ENCODE measurements around the gene CRY1. TPM values are rescaled to one million over a fixed set of nuclear protein-coding genes. Genes with fewer than 3 reads are reported as not detected.
A peak's percentile ranks its signal among the peaks of the same experiment; 100 is the strongest.
"Not testable (repeated sequence)": the region's sequence is repeated elsewhere in the genome, so short reads cannot be mapped to it uniquely, and the experiment has no call there.

Gene CRY1
- total RNA-seq, 1 donor from 2014 or later = 35.6 TPM

DNA sequence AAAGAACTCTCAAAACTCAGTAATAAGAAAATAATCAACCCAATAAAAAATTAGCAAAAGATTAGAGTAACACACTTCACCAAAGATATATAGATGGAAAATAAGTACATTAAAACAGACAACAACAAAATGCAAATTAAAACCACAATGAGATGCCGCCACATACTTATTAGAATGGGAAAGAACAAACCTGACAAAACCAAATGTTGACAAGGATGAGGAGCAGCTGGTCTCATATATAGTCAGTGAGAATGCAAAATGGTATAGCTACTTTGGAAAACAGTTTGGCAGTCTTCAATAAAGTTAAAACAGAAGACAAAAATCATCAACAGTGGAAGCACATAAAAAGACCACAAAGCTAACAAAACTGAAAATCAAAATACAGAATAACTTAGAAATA, 29.1 kb downstream of the CRY1 start:
- no peak for DNase-seq

DNA sequence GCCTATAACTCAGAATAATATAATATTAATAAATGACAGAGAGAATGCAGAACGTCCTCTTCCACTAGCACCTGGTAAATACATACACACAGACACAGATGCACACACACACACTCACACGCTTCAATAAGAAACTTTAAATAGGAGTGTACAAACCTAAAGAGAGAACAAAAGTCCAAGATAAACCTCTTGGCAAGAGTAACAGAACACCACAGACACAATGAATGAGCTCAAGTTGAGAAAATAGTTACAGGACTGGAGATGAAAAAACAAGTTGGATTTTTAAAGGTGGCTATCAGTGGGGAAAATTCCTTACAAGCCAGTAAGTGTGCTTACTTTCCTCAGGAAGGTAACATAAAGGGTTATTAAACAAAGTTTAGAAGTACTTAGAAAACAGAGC, 35.2 kb downstream of the CRY1 start:
- no peak for DNase-seq

DNA sequence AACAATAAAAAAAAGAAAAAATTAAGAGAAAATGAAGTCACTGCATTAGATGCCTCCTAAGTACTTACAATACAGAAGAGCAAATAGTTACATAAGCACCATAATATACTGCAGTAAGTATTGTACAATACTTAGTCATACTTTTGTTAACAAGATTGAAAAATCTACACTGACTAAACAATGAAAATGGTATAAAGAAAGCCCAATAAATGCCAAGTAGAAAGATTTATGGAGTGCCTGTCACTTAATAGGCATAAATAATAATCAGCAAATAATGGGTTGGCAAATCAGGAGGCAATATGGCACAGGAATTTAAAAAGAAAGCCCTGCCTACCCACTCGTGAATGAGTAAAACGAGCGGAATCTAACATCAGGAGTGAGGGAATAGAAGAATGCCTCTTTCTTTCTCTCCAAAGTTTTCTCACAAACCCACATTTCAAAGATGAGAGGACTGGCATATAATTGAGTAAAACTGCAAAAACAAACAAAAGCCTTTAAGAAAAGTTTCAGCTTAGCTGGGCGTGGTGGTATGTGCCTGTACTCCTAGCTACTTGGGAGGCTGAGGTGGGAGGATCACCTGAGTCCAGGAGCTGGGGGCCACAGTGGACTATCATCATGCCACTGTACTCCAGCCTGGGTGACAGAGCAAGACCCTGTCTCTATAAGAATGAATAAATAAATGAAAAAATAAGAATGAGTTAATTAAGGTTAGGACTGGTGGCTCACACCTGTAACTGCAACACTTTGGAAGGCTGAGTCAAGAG, 36.1 kb downstream of the CRY1 start:
- DNase-seq = no peak

DNA sequence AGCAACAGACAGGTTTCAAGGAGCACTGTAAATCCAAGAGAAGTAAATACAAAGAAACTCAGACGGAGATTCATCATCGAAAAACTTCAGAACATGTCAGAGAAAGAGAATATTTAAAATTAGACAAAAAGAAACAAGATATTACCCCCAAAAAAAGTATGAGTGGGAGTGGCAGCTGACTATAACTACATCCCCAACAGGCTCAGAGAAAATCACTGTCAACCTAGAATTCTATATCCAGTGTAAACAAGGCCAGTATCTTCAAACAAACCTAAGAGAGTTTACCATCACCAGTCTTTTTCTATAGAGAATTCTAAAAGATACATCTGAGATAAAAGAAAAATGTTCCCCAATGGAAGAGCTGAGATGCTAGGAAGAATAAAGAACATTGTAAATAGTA, 39.6 kb downstream of the CRY1 start:
- DNase-seq = no peak

DNA sequence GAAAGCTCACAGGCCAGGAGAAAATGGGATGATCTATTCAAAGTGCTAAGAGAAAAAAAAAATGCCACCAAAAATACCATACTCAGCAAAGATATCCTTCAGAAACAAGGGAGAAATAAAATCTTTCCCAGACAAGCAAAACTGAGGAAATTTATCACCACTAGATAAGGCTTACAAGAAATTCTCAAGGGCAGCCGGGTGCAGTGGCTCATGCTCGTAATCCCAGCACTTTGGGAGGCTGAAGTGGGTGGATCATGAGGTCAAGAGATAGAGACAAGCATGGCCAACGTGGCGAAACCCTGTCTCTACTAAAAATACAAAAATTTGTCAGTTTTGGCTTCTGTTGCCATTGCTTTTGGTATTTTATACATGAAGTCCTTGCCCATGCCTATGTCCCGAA, 48.2 kb downstream of the CRY1 start:
- no peak for DNase-seq

DNA sequence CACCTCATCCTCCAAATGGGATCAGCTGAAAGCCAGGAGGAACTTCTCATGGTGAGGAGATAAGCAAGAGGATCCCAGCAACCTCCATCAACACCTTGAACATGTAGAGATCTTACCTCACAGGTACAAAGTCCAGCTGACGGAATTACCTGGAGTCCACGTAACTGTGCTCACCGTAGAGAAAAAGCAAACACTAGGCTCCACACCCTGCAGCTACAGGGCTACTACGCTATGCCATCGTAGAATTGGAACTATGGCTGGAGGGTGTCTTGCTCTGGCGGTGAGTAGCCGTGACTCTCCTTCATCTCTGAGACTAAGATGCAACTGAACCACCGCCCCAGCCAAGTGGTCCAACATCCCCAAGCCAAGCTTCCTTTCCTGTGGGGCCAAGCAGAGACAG, 50.5 kb downstream of the CRY1 start:
- no peak for DNase-seq

DNA sequence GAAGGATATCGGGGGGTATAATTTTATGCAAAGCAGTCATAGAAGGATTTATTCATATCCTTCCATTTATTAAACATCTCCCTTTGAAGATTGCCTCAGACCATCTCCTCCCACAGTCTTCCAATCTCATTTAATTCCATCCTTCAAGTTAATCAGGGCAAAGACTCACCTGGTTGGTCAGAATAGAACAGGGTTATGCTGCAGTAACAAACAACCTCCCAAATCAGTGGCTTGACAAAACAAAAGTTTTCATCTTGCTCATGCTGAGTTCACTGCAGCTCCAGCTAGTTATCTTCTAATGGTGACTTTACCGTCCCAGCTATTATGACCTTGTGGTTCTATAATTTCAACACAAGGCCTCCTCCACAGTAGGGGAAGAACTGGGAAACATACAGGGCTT, 57.6 kb downstream of the CRY1 start:
- DNase-seq = no peak

DNA sequence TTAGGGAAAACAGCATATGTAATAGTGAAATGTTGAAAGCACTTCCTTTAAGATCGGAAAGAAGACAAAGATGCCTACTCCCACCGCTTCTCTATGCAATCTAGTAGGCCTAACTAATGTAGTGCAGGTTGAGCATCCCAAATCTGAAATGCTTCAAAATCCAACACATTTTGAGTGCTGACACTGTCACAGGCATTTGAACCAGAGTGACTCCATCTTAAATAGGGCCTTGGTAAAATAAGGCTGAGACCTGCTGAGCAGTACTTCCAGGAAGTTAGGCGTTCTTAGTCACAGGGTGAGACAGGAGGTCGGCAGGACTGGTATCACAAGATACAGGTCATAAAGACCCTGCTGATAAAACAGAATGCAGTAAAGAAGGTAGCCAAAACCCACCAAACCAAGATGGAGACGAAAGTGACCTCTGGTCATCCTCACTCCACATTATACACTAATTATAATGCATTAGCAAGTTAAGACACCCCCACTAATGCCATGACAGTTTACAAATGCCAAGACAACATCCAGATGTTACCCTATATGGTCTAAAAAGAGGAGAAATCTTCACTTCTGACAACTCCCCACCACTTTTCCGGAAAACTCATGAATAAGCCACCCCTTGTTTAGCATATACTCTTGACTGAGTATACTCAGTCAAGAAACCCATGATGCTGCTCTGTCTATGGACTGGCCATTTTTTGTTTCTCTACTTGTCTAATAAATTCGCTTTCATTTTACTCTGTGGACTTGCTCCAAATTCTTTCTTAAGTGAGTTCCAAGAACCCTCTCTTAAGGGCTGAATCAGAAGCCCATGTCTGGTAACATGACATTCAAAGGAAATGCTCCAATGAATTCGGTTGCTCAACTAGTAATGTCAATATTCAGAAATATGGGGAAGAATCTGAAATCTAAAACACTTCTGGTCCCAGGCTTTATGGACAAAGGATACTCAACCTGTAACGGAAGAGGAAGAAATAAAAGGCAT, 59.3 kb downstream of the CRY1 start:
- no peak for DNase-seq

DNA sequence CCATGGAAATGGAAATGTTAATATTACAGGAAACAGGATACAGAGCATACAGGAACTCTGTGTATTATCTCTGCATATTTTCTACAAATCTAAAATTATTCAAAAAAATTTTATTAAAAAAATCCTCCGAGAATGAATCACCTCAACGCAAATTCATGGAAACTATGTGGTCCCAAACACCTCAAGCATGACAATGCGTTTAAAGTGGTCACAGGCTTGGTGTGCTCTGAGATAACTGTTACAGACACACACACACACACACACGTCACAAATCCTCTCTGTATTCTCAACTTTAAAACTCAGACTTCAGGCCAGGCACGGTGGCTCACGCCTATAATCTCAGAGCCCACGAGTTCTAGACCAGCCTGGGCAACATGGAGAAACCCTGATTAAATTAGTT, 61.1 kb downstream of the CRY1 start:
- no peak for DNase-seq

DNA sequence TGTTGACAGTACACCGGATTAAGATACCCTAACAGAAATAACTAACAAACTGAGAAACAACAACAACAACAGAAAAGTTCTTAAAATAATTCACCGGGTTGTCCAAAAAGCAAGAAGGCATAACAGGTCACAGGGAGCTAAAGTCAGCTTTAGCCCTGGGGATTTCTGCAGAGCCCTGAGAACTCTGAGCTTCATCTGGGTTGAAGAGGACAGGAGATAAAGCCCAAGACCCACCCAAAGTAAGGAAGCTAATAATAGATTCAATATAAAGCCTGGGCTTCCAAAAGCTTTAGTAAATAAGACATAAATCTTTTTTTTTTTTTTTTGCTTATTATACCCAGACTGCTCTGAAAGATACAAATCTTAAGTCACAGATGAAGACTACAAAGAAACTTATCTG, 62.3 kb downstream of the CRY1 start:
- no peak for DNase-seq

DNA sequence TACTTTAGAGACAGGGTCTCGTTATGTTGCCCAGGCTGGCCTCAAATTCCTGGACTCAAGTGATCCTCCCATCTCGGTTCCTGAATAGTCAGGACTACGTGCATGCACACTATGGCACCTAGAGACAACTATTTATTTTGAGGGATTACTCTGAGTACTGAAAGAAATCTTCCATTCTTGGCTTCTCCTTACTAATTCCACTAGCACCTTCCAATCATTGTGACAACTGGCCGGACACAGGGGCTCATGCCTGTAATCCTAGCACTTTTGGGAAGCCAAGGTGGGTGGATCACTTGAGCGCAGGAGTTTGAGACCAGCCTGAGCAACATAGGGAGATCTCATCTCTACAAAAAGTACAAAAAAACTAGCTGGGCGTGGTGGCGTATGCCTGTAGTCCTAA, 64.3 kb downstream of the CRY1 start:
- DNase-seq = no peak

DNA sequence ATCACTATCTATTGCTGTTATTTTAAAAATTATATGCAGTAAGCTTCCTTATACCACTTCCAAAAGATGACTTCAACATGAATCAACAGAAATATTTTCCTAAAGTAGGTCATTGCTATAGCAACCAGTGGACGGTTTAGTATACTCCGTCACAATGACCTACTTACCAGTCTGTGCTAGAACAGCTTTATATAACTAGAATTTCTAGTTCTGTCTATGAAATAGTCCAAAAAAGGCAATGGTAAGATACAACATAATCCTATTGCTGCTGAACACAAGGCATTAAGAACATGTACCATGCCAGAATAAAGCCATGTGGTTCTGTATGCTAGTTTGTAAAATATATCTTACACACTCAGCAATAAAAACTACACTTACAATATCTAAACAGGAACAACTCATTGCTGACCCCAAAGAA, 65.7 kb downstream of the CRY1 start:
- peak; percentile 95 for DNase-seq

DNA sequence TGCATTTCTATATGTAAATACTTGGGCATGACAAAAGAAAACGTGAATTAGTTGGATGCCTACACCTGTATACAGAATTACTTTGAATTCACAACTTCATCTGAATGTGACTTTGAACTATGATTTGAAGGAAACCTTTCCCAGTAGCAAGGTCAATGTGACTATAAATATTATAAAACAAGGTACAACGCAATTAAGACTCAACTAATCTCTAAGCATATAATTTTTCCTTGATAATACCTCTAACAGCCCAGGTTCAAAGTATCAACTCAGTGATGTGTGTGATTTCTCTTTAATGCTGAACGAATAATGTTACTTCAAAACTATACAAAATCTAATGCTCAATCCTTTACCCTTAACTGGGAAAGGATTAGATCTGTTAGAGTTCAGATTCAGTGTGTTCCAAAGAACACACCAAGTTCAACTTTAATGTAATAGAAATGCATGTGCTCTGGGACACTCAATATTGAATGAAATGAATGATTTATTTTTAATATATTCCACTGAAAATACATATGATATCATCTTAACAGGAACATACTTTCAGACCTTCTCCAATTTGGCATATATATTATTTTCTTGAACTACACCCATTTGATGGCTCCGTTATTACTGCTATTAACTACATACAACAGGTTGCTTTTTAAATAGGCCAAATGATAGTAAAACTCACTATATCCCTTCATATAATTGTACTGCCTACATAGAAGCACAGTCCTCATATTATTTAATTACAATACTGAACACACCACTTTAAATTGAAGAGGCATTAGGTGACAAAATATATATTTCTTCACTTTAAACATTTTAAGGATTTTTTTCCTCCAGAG, 66.3 kb downstream of the CRY1 start:
- peak; percentile 35 for DNase-seq

DNA sequence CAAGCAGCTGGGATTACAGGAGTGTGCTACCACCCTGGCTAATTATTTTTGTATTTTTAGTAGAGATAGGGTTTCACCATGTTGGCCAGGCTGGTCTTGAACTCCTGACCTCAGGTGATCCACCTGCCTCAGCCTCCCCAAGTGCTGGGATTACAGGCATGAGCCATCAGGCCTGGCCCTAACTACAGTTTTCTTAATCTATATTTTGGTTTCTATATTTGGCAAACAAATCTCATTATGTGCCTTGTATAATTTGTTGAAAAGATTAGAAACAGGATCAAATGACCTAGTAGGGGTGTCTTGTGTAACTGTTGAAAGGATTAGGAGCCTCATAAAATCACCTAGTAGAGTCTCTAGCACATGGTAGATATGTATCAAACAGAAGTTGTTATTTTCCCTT, 67.0 kb downstream of the CRY1 start:
- DNase-seq = not testable (repeated sequence)

DNA sequence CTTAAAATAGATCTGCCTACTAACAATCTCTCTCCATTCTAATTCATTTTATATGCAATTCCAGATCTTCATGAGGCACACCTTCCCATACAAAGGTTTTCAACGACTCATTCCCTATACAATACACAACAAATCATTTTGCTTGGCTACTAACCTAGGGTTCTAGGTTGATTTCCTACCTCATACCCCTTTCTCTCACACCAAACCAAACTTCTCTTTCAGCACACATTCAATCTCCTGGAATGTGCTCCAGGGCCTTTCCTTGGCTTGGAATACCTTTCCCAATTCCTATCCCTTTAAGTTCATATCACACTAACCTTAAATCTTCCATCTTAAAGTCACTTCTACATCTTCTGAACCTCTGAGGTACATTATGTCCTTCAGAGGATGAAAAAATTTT, 67.7 kb downstream of the CRY1 start:
- no peak for DNase-seq

DNA sequence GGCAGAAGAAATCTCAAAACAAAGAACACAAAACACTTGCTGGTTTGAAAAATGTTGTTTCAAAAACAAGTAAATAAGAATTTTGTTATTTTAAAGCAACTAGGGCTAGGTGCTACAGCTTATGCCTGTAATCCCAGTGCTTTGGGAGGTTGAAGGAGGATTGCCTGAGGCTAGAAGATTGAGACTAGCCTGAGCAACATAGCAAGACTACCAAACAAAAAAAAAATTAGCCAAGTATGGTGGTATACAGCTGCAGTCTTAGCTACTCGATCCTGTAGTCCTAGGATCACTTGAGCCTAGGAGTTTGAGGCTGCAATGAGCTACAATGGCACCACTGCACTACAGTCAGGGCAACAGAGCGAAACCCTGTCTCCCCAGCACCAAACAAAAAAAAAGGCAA, 73.8 kb downstream of the CRY1 start:
- no peak for DNase-seq

DNA sequence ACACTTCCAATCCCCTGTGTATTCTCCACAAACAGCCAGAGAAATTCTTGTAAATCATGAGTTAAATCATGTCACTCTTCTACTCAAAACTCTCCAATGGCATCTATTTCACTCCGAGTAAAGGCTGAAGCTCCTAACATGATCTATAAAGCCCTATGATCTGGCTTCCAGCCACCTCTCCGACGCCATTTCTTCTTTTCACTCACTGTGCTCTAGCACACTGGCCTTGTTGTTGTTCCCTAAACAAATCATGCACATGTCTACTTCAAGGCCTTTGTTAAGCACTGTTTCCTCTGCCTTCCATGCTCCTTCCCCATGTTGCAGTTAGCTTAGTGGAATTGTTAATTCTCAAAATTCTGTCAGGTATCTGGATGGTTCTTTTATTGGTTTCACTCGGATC, 76.3 kb downstream of the CRY1 start:
- DNase-seq = no peak

DNA sequence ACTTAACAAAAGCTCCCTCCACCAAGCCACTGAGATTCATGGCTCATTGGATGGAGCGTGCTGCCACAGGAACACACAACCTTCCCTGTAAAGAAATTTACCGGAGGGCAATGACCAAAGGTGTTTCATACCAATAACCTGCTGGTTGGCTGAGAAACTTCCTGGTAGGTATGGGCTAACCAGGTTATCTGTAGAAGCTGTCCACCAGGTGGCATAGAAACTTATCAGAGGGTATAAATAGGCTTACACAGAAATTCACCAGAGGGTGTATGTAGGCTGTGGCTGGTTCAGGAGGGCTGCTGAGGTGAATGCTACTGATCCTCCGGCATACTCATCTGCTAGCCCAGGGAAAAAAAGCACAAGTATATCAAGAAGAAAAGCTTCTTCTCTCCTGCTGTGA, 79.3 kb downstream of the CRY1 start:
- DNase-seq = no peak

DNA sequence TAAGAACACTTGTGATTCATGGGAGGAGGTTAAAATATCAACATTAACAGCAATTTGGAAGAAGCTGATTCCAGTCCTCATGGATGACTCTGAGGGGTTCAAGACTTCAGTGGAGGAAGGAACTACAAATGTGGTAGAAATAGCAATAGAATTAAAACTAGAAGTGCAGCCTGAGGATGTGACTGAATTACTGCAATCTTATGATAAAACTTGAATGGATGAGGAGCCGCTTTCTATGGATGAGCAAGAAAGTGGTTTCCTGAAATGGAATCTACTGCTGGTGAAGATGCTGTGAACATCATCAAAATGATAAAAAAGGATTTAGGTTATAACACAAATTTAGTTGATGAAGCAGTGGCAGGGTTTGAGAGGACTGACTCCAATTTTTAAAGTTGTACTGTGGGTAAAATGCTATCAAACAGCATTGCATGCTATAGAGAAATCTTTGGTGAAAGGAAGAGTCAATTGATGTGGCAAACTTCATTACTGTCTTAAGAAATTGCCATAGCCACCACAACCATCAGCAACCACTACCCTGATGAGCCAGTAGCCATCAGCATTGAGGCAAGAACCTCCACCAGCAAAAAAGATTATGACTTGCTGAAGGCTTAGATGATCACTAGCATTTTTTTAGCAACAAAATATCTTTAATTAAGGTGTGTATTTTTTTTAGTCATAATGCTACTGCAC, 80.5 kb downstream of the CRY1 start:
- no peak for DNase-seq

DNA sequence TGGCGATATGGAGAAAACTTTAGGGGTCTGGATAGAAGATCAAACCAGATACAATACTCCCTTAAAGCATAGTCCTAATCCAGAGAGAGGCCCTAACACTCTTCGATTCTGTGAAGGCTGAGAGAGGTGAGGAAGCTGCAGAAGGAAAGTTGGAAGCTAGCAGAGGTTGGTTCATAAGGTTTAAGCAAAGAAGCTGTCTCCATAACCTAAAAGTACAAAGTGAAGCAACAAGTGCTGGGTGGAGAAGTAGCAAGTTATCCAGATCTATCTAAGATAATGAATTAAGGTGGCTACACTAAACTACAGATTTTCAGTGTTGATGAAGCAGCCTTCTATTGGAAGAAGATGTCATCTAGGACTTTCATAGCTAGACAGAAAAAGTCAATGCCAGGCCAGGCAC, 81.8 kb downstream of the CRY1 start:
- DNase-seq = no peak

DNA sequence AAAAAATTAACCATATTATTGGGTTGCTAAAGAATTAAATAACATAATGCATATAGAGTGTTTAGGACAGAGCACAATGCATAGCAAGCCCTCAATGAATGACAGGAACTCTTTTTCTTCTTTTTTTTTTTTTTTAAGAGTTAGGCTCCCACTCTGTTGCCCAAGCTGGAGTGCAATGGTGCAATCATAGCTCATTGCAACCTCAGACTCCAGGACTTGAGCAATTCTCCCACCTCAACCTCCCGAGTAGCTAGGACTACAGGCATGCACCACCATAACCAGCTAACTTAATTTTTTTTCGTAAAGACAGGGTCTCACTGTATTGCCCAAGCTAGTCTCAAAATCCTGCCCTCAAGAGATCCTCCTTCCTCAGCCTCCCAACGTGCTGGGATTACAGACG, 85.9 kb downstream of the CRY1 start:
- no peak for DNase-seq

DNA sequence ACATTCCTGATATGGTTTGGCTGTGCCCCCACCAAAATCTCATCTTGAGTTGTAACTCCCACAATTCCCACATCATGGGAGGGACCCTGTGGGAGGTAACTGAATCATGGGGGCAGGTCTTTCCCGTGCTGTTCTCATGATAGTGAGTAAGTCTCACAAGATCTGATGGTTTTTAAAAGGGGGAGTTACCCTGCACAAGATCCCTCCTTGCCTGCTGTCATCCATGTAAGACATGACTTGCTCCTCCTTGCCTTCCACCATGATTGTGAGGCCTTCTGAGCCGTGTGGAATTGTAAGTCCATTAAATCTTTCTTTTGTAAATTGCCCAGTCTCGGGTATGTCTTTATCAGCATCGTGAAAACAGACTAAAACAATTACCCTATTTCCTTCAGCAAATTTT, 90.7 kb downstream of the CRY1 start:
- DNase-seq = not testable (repeated sequence)
